Lower leg skin (tissue), 3 donors: ENCODE results near the gene CEP350.

Source experiments
- POLR2A ChIP-seq, 2 donors: fragments of 450-650 bp; IDR thresholded peaks; one replicate each; pipeline ENCODE4 v1.6.1; 2016 to 2017; ENCODE audit warnings: antibody characterized with exemption in 2 of 2, mild to moderate bottlenecking in 1 of 2, moderate library complexity in 1 of 2
- TF ChIP-seq, protein P1 (sequence below), 3 donors: fragments of 450-650 bp; IDR thresholded peaks; one replicate each; pipeline ENCODE4 v1.5.1; 2016; ENCODE audit warnings: antibody characterized with exemption in 3 of 3, mild to moderate bottlenecking in 3 of 3, moderate library complexity in 2 of 3

DNA sequence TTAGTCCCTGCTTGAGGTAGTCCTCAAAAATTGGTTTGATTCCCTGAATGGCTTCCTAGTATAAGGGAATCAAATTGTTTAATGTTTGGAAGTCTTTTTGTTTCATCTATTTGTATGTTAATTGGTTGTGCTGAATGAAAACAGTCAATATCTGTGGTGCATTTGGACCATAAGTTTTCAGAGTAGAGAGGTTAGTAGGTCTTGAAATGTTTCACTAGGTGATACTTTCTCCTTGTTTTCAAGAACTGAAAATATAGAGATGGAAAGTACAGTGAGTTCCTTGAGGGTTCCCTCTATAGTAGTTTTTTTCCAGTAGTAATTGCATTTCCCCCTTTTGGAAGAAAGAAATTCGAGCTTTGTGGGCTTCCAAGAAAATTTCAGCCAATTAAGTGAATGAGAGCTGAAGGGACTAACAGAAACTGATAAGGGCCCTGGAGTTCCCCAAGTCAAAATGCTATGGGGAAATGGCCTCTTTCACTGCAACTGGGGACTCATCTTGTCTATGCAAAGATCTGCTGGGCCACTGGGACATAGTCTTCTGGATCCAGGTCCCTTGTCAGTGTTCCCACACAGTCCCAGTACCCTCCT lies 18.6 kb upstream of the CEP350 start:
- no peak for TF ChIP-seq POLR2A (IDR thresholded peaks at IDR 0.05)
- TF ChIP-seq, protein P1, sequence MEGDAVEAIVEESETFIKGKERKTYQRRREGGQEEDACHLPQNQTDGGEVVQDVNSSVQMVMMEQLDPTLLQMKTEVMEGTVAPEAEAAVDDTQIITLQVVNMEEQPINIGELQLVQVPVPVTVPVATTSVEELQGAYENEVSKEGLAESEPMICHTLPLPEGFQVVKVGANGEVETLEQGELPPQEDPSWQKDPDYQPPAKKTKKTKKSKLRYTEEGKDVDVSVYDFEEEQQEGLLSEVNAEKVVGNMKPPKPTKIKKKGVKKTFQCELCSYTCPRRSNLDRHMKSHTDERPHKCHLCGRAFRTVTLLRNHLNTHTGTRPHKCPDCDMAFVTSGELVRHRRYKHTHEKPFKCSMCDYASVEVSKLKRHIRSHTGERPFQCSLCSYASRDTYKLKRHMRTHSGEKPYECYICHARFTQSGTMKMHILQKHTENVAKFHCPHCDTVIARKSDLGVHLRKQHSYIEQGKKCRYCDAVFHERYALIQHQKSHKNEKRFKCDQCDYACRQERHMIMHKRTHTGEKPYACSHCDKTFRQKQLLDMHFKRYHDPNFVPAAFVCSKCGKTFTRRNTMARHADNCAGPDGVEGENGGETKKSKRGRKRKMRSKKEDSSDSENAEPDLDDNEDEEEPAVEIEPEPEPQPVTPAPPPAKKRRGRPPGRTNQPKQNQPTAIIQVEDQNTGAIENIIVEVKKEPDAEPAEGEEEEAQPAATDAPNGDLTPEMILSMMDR (IDR thresholded peaks at IDR 0.05), result no peak
